ENCODE results near the gene DCP1A.
A peak's percentile ranks its signal among the peaks of the same experiment; 100 is the strongest.
"Not testable (repeated sequence)": the region's sequence is repeated elsewhere in the genome, so short reads cannot be mapped to it uniquely, and the experiment has no call there.

DCP1A gene

DNA sequence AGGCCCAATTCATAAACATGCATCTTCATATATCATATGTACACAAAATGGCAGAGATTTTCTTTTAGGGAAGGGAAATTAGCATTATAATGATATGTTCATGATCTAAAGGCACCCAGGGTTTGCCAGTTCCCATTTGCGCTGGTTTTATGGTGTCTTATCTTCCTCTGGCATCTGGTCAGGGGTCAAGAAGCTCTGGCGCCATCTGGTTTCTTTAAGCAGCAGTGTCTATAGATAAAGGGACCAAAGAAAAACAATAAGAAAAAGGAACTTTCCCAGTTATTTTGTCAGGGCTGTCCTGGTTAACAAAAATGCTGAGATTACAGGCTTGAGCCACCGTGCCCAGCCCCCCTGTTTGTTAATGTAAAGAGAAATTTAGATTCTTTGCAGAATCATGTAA lies 3.3 kb upstream of the DCP1A start:
- no peak for DNase-seq (ENCODE audit: low read depth)
- TF ChIP-seq, protein P1, sequence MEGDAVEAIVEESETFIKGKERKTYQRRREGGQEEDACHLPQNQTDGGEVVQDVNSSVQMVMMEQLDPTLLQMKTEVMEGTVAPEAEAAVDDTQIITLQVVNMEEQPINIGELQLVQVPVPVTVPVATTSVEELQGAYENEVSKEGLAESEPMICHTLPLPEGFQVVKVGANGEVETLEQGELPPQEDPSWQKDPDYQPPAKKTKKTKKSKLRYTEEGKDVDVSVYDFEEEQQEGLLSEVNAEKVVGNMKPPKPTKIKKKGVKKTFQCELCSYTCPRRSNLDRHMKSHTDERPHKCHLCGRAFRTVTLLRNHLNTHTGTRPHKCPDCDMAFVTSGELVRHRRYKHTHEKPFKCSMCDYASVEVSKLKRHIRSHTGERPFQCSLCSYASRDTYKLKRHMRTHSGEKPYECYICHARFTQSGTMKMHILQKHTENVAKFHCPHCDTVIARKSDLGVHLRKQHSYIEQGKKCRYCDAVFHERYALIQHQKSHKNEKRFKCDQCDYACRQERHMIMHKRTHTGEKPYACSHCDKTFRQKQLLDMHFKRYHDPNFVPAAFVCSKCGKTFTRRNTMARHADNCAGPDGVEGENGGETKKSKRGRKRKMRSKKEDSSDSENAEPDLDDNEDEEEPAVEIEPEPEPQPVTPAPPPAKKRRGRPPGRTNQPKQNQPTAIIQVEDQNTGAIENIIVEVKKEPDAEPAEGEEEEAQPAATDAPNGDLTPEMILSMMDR (IDR thresholded peaks at IDR 0.05; ENCODE audit: control insufficient read depth, insufficient read depth, low read depth, low read length, missing control alignments): no peak

DNA sequence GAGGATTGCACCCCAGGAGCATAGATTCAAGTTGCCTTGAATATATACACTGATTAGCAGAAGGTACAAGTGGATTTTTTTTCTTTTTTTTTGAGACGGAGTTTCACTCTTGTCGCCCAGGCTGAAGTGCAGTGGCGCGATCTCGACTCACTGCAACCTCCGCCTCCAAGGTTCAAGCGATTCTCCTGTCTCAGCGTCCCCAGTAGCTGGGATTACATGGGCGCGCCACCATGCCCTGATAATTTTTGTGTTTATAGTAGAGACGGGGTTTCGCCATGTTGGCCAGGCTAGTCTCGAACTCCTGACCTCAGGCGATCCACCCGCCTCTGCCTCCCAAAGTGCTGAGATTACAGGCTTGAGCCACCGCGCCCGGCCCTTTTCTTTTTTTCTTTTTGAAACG lies 775 bp upstream of the DCP1A start:
- H3K4me3 ChIP-seq (ENCODE audit: control insufficient read depth, low read depth, low read length): peak overlapping the region; percentile 92

More for the DNA sequence above, 3.3 kb upstream of the DCP1A start:
- no peak overlapping the region for H3K4me3 ChIP-seq (ENCODE audit: control insufficient read depth, low read depth, low read length)

DNA sequence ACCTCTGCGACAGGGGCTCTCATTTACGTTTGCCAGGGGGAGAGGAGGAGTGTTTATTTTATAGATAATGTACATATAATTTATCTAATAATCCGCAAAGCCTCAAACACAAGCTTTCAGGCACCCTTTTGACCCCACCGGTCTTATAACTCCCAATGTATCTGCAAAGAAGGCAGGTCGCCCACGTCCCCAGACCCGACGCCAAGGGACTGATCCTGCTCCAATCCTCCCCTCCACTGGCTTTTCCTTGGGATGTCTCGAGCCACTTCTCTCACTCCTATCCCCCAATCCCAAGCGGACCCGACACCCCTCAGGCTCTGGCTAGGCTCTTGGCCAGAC lies 452 bp downstream of the DCP1A start:
- TF ChIP-seq, protein P1 (IDR thresholded peaks at IDR 0.05; ENCODE audit: control insufficient read depth, insufficient read depth, low read depth, low read length, missing control alignments): no peak
- DNase-seq (ENCODE audit: low read depth): no peak
- peak overlapping the region; percentile 92 for H3K4me3 ChIP-seq (ENCODE audit: control insufficient read depth, low read depth, low read length)

More for the DNA sequence above, 775 bp upstream of the DCP1A start:
- DNase-seq (ENCODE audit: low read depth): not testable (repeated sequence)

DNA sequence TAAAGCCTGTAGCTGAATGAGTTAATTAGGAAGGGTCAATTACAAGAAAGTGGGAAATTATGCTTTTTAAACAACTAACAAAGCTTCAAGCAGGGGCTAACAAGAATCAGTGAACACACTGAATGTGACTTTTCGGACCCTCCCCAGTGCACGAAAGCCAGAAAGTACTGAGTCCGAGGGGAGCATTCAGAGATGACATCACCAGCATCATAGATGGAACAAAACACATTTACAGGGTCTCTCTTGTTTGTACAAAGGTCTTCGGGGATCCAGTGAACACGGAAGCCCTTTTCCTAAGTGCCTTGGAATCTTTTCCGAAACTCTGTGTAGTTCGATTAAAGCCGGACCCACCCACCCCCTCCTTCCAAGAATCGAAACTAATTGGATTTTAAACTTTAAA lies 829 bp downstream of the DCP1A start:
- peak overlapping the region; percentile 92 for H3K4me3 ChIP-seq (ENCODE audit: control insufficient read depth, low read depth, low read length)
- TF ChIP-seq, protein P1 (IDR thresholded peaks at IDR 0.05; ENCODE audit: control insufficient read depth, insufficient read depth, low read depth, low read length, missing control alignments): no peak
- no peak for DNase-seq (ENCODE audit: low read depth)

DNA sequence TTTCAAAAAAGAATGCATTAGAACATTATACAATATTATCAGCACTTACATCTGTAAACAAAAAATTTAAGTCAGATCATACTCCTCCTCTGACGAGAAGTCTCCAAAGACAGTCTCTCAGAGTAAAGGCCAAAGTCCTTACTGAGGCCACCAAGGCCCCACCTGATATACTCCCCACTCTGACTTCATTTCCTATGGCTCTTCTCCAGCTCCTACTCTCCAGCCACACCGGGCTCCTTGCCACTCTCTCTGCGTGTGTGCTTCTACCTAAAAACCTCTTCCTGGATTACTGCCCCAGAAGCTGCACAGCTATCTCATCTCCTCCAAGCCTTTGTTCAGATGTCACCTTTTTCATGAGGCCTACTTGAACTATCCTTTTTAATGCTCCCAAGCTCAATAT lies 5.0 kb downstream of the DCP1A start:
- TF ChIP-seq, protein P1 (IDR thresholded peaks at IDR 0.05; ENCODE audit: control insufficient read depth, insufficient read depth, low read depth, low read length, missing control alignments): no peak
- no peak for DNase-seq (ENCODE audit: low read depth)
- H3K4me3 ChIP-seq (ENCODE audit: control insufficient read depth, low read depth, low read length): no peak overlapping the region

DNA sequence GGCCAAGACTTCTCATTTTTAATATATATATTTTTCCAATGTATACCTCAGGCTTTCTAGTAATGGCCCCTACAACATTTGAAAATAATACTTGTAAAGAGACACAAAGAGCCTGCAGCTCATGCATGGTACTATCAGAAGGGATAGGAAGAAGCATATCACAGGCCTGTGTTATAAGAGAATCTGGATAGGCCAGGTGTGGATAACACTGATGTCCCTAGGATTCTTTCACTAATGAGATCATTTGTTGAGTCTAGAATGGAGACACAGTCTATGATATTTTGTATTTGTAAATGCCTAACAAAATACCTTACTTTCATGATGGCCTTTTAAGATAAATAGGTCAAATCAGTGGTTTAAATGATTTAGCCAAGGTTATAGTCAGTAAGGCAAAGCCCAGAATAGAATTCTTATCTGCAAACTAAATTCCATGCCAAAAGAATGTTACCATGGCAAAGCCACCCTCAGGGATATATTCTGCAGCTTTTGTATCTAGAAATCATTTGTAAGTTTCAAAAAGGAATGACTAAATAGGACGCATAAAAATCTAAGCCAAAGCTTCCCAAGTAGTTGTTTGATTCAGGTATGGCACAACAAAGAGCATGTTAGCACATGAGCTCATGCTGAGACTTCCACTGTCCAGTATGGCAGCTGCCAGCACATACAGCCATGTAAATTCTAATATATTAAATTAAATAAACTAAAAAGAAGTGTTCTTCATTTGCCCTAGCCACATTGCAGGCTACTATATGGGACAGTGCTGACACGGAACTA lies 10.0 kb downstream of the DCP1A start:
- no peak for DNase-seq (ENCODE audit: low read depth)
- no peak overlapping the region for H3K4me3 ChIP-seq (ENCODE audit: control insufficient read depth, low read depth, low read length)
- TF ChIP-seq, protein P1 (IDR thresholded peaks at IDR 0.05; ENCODE audit: control insufficient read depth, insufficient read depth, low read depth, low read length, missing control alignments): no peak

DNA sequence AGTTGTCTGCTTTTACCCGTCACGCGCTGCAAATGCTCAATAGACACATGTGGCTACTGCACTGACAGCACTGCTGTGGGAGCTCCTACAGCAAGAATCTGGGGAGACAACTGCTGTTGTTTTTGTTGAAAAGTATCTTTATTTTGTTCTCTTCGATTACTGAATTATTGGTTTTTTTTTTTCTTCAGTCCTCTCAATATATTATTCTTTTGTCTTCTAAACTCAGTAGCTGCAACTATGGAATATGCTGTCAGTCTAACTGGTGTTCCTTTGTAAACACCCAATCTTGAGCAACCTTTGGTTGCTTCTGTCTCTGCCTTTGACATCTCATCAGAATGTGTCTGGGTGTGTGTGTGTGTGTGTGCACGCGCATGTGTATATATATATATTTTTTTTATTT lies 12.6 kb downstream of the DCP1A start:
- TF ChIP-seq, protein P1 (IDR thresholded peaks at IDR 0.05; ENCODE audit: control insufficient read depth, insufficient read depth, low read depth, low read length, missing control alignments): no peak
- DNase-seq (ENCODE audit: low read depth): no peak
- no peak overlapping the region for H3K4me3 ChIP-seq (ENCODE audit: control insufficient read depth, low read depth, low read length)
